Upper lobe of left lung (tissue), 6 donors: ENCODE measurements around the gene H6PD. TPM values are rescaled to one million over a fixed set of nuclear protein-coding genes. Genes with fewer than 3 reads are reported as not detected.

Source experiments
- ATAC-seq, 2 donors: fragments of 200-7000 bp; cut with Tn5 transposase; one replicate each; pipeline ENCODE4 v1.9.1; 2022; ENCODE audit warnings: mild to moderate bottlenecking in 2 of 2, moderate library complexity in 2 of 2; ENCODE audit not compliant: low FRiP score in 2 of 2
- DNase-seq, 2 donors: peaks; one replicate each; pipeline ENCODE4 v3.0.0-alpha.2; 2019 to 2020
- H3K27ac ChIP-seq, 4 donors: fragments of 200-600 bp; sonication (generic); one replicate each; pipeline ENCODE4 v1.5.1; 2016 to 2019
- H3K27me3 ChIP-seq, 4 donors: fragments of 200-600 bp; sonication (generic); one replicate each; pipeline ENCODE4 v1.5.1; 2017 to 2019
- H3K36me3 ChIP-seq, 4 donors: fragments of 200-600 bp; sonication (generic); one replicate each; pipeline ENCODE4 v1.5.1; 2016 to 2019
- H3K4me1 ChIP-seq, 4 donors: fragments of 200-600 bp; sonication (generic); one replicate each; pipeline ENCODE4 v1.5.1; 2018 to 2019
- H3K4me3 ChIP-seq, 4 donors: fragments of 200-600 bp; sonication (generic); one replicate each; pipeline ENCODE4 v1.5.1; 2017 to 2019; ENCODE audit warnings: mild to moderate bottlenecking in 2 of 4, moderate library complexity in 1 of 4
- H3K9me3 ChIP-seq, 4 donors: fragments of 200-600 bp; sonication (generic); one replicate each; pipeline ENCODE4 v1.5.1; 2018 to 2019
- CTCF ChIP-seq, 6 experiments: fragments of 450-650 bp in 4 of 6; fragments of 200-600 bp in 2 of 6; sonication (generic) in 2 of 6; IDR thresholded peaks; one replicate each; pipeline ENCODE4 v1.5.1; 2016 to 2019; ENCODE audit warnings: antibody characterized with exemption in 6 of 6
- EP300 ChIP-seq, 4 donors: sonication (generic); formaldehyde crosslinking; IDR thresholded peaks; one replicate each; pipeline ENCODE4 v1.5.1; 2017; ENCODE audit warnings: antibody characterized with exemption in 4 of 4, control low read depth in 2 of 4
- POLR2A ChIP-seq, 4 donors: fragments of 450-650 bp; IDR thresholded peaks; one replicate each; pipeline ENCODE4 v1.5.1; 2016 to 2017; ENCODE audit warnings: antibody characterized with exemption in 4 of 4, mild to moderate bottlenecking in 2 of 4
- POLR2AphosphoS5 ChIP-seq, 2 donors: sonication (generic); formaldehyde crosslinking; IDR thresholded peaks; one replicate each; pipeline ENCODE4 v1.5.1; 2017; ENCODE audit warnings: antibody characterized with exemption in 2 of 2
- WGBS, 2 donors: methylation state at CpG; one replicate each; pipeline ENCODE4 v1.1.5; 2017 to 2018; 5-methylcytosine and 5-hydroxymethylcytosine counted together
- total RNA-seq, 6 donors: library from RNA; depleted of rRNA in 4 of 6; stranded (reverse); fragments of >200 nt in 4 of 6; gene quantifications; one replicate each; pipeline versions ENCODE4 v1.1.0 to v1.2.1, GENCODE V29; 2016 to 2021
- donor health status: DM: no; HTN: no; CAD: no; lungs with moderate emphysema.
- donor health status: DM: no; HTN: yes; CAD: no; lungs with severe emphysema.

H6PD gene
- total RNA-seq, 6 donors from 2014 or later: 36.7 to 57.0 (median 44.5) TPM

DNA sequence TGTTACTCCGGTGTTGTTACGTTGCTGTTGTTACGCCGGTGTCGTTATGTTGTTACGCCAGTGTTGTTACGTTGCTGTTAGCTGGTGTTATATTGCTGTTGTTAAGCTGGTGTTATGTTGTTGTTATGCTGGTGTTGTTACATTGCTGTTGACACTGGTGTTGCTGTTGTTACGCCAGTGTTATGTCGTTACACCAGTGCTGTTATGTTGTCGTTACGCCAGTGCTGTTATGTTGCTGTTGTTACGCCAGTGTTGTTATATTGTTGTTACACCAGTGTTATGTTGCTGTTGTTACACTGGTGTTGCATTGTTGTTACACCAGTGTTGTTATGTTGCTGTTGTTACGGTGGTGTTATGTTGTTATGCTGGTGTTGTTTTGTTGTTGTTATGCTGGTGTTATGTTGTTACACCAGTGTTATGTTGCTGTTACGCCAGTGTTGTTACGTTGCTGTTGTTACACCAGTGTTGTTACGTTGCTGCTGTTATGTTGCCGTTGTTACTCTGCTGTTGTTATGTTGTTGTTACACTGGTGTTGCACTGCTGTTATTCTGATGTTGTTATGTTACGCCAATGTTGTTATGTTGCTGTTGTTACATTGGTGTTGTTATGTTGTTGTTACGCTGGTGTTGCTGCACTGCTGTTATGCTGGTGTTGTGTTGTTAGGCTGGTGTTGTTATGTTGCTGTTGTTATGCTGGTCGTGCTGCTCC is 25.6 kb downstream of the H6PD start:
- Histone ChIP-seq H3K4me1 (no peaks in the 10 kb centered on the region), H3K27me3 (no peaks in the 10 kb centered on the region), H3K36me3 (peaks cover 6 to 62% (median 35%) of the 10 kb centered on the region in 4 donors), H3K4me3 (no peak overlapping the region), H3K9me3 (no peaks in the 10 kb centered on the region), H3K27ac (no peak overlapping the region)
- ATAC-seq: no peak
- 93 to 97% methylated on average over 20 of the region's 20 CpGs for WGBS, 2 donors
- no peak for TF ChIP-seq POLR2AphosphoS5 (IDR thresholded peaks at IDR 0.05)
- no peak for TF ChIP-seq POLR2A (IDR thresholded peaks at IDR 0.05)
- no peak for TF ChIP-seq EP300 (IDR thresholded peaks at IDR 0.05)
- TF ChIP-seq CTCF (IDR thresholded peaks at IDR 0.05): no peak
- no peak for DNase-seq

DNA sequence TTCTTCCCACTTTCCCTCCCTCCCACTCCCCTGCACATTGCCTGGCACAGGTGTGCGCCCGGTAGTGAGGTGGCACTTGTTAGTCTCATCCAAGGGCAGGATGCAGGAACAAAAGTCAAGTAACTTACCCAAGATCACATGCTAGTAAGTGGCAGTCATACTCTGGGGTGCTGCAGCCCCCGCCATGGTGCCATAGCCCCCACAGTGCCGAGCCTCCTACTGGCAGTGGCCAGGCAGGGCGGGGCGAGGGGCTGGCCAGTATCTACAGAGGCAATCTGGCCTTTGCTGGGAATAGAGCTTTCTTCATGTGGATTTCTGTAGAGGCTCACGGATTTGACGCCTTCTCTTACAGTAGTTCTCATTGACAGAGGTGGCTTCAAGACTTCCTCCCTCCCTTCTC is 26.9 kb downstream of the H6PD start:
- 91 to 94% methylated on average over 8 of the region's 8 CpGs for WGBS, 2 donors
- peaks cover 6 to 65% (median 45%) of the 10 kb centered on the region in 4 donors for H3K36me3 ChIP-seq
- peaks cover 0 to 4% (median under 1%) of the 10 kb centered on the region in 4 donors for H3K4me1 ChIP-seq
- no peak for ATAC-seq
- H3K27me3 ChIP-seq: no peaks in the 10 kb centered on the region
- peak in 1 of 2 donors; percentile 71 for DNase-seq
- H3K27ac ChIP-seq: no peak overlapping the region
- no peaks in the 10 kb centered on the region for H3K9me3 ChIP-seq
- no peak for TF ChIP-seq POLR2A (IDR thresholded peaks at IDR 0.05)
- no peak for TF ChIP-seq EP300 (IDR thresholded peaks at IDR 0.05)
- no peak for TF ChIP-seq CTCF (IDR thresholded peaks at IDR 0.05)
- TF ChIP-seq POLR2AphosphoS5 (IDR thresholded peaks at IDR 0.05): no peak
- no peak overlapping the region for H3K4me3 ChIP-seq

- H3K27ac ChIP-seq: no peak overlapping the region
- H3K4me3 ChIP-seq: no peak overlapping the region
- WGBS, 2 donors: 87 to 95% methylated on average over 15 to 29 of the region's 33 CpGs
- H3K27me3 ChIP-seq: no peaks in the 10 kb centered on the region
- peaks cover 6 to 63% (median 46%) of the 10 kb centered on the region in 4 donors for H3K36me3 ChIP-seq
- H3K4me1 ChIP-seq: peaks cover 4 to 7% (median 5%) of the 10 kb centered on the region in 4 donors
- TF ChIP-seq POLR2A (IDR thresholded peaks at IDR 0.05) (no peak), EP300 (IDR thresholded peaks at IDR 0.05) (no peak), POLR2AphosphoS5 (IDR thresholded peaks at IDR 0.05) (no peak), CTCF (IDR thresholded peaks at IDR 0.05) (no peak)
- H3K9me3 ChIP-seq: no peaks in the 10 kb centered on the region
- DNase-seq (peak in 1 of 2 donors; percentile 78), ATAC-seq (no peak)
Observed at GRCh38 chr1:9262096-9262986, 27.8 kb downstream of the H6PD start.

DNA sequence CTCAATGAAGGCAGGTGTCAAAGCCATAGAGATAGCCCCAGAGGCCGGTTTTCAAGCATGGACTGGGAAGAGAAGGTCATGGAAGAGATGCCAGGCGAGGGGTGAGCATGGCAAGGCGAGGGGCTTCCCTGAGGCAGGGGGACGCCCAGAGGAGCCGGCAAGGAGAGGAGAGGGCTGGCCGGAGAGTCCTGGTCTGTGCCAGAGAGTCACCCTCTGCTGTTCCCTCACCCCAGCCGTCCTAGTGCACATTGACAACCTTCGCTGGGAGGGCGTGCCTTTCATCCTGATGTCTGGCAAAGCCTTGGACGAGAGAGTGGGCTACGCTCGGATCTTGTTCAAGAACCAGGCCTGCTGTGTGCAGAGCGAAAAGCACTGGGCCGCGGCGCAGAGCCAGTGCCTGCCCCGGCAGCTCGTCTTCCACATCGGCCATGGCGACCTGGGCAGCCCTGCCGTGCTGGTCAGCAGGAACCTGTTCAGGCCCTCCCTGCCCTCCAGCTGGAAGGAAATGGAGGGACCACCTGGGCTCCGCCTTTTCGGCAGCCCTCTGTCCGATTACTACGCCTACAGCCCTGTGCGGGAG is 28.8 kb downstream of the H6PD start:
- H3K27me3 ChIP-seq: no peaks in the 10 kb centered on the region
- ATAC-seq: no peak

More for the DNA sequence above, 28.8 kb downstream of the H6PD start:
- Histone ChIP-seq H3K9me3 (no peaks in the 10 kb centered on the region), H3K4me1 (peaks cover 4 to 7% (median 5%) of the 10 kb centered on the region in 4 donors), H3K27ac (no peak overlapping the region), H3K36me3 (peaks cover 6 to 57% (median 47%) of the 10 kb centered on the region in 4 donors), H3K4me3 (no peak overlapping the region)
- WGBS, 2 donors: 95% methylated on average over 16 to 26 of the region's 26 CpGs
- peak in 1 of 2 donors; percentile 72 for DNase-seq
- no peak for TF ChIP-seq POLR2A (IDR thresholded peaks at IDR 0.05)
- TF ChIP-seq EP300 (IDR thresholded peaks at IDR 0.05): no peak
- no peak for TF ChIP-seq CTCF (IDR thresholded peaks at IDR 0.05)
- TF ChIP-seq POLR2AphosphoS5 (IDR thresholded peaks at IDR 0.05): no peak
